22Rv1 (cell line): ENCODE results near the gene DTX2.
"Not testable (repeated sequence)": the region's sequence is repeated elsewhere in the genome, so short reads cannot be mapped to it uniquely, and the experiment has no call there.

Source experiments
- CTCF ChIP-seq: fragments of 450-650 bp; IDR thresholded peaks from 2 replicates; pipeline ENCODE4 v1.5.1; 2017; ENCODE audit warnings: mild to moderate bottlenecking
- ZFX ChIP-seq: fragments of 450-650 bp; IDR thresholded peaks from 2 replicates; pipeline ENCODE4 v1.6.1; 2017; ENCODE audit warnings: antibody characterized with exemption, borderline replicate concordance

DNA sequence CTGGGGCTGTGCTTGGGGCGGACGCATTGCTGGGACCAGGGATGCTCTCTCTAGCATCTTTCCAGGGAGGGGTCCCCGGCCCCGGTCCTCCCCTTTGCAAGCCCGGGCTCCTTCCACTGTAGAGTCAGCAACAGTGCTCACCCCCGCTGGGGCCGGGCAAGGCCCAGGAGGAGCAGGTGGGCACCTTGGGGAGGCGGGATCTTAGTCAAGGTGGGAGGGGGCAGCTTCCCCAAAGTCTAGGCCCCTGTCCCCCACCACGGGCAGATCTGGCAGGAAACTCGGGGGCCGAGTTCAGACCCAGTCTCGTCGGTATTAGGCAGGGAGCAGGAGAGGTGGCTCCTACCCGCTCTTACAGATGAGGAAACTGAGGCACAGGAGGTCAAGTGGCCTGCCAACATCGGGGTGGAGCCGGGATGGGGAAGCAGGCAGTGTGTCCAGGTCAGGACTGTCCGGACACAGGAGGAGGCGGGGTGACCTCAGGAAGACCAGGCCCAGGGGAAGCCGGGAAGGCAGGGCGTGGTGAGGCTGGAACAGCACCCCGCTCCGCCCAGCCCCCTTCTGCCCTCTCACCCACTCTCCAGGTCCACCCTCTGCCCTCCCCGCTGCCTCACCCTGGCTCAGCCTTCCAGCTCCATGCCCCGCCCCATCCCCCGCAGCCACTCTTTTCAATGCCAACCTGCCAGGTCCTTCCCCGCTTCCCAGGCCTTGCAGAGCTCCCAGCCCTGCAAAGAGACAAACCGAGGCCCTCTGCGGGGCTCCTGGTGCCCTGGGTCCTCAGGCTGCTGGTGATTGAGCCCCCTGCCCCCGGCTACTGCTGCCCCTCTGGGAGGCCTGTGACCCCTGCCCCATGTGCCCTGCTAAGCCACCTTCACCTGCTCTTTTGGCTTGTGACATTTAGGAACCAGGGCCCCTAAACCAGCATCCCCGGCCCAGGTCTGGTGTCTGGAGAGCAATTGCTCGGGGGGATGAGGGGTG lies 50.7 kb downstream of the DTX2 start:
- TF ChIP-seq CTCF, ZFX: not testable (repeated sequence)
